ENCODE data around the gene CNIH3. TPM values are rescaled to one million over a fixed set of nuclear protein-coding genes. Genes with fewer than 3 reads are reported as not detected.

CNIH3 gene
- total and polyA plus RNA-seq, 2 donors (not counting 3 experiments of a cell fraction or from before 2014, with no cell fraction given), result 1.3 to 2.5 TPM

DNA sequence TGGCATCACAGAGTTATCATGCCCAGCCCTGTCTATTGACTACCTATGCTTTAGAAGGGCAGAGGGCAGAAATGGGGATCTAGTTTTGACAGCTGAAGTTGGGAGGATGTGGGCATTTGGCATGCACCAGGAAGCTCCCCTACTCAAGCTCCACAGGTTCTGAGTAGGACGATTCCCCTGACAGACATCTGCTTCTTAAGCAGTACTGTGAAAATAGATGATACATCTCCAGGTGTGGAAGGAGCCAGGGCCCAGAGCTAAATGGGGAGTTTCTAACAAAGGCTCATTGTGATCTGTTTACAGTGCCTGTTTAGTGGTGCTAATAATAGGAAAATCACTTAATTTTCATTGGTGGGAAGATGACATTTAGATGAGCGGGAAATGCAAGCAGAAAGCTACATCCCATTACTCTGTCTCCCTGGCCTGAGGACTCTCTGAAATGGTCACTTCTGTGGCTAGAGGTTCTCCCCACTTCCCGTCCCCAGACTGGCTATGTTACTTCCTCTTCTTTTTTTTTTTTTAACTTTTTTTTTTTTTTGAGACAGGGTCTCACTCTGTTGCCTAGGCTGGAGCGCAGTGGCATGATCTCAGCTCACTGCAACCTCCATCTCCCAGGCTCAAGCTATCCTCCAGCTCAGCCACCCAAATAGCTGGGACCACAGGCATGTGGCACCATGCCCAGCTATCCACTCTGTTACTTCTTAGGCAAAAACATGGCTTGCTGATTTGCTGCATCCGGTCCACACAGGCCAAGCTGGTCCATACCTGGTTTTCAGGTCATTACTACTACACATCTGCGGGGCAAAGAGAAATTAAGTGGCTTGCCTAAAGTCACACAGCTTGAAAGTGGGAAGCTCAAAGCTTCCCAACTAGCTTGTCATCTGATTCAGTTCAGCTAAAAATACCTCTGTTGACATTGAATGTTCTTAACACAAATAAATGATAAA is 23.2 kb upstream of the CNIH3 start:
- intact Hi-C loops (cut with micrococcal nuclease), result no loop called here
- H3K9ac ChIP-seq (replicated peaks; ENCODE audit: extremely low read depth, insufficient read depth, low read length), result no peak overlapping the region
- no peak overlapping the region for H3K4me3 ChIP-seq (replicated peaks in 1 of 3; ENCODE audit: insufficient read depth in 1 of 3, low read depth in 1 of 3, low read length in 3 of 3)
- BruUV-seq (replicated peaks), result no TSS peak
- no peak for DNase-seq (ENCODE audit: low read depth, low spot score)
- H3K27ac ChIP-seq (ENCODE audit: insufficient read depth, low read depth, low read length), result no peak overlapping the region
- dilution Hi-C loops (cut with MboI; ENCODE audit: extremely low pct_ligation_motif_present, low sequenced_read_pairs), result no loop called here
- H3K79me2 ChIP-seq (ENCODE audit: control insufficient read depth, insufficient read depth, low read length), result no peaks in the 10 kb centered on the region
- H3K4me2 ChIP-seq (ENCODE audit: insufficient read depth, low read length), result no peak overlapping the region
- H2AFZ ChIP-seq (ENCODE audit: low read depth, low read length), result no peak overlapping the region
- no peaks in the 10 kb centered on the region for H4K20me1 ChIP-seq (replicated peaks; ENCODE audit: control insufficient read depth, extremely low read depth, insufficient read depth, low read length)
- POLR2A ChIA-PET, result no interaction called here
- TF ChIP-seq GATA2 (IDR thresholded peaks at IDR 0.05; ENCODE audit: insufficient read depth, insufficient read length, low read depth, low read length) (no peak), FOS (IDR thresholded peaks at IDR 0.05; ENCODE audit: borderline replicate concordance, insufficient read depth, low read length) (no peak), MYC (IDR thresholded peaks at IDR 0.05; ENCODE audit: low read depth, low read length) (no peak), JUN (IDR thresholded peaks at IDR 0.05; ENCODE audit: borderline replicate concordance, insufficient read depth, insufficient read length, low read depth) (no peak), POLR2A (IDR thresholded peaks at IDR 0.05; ENCODE audit: low read depth, low read length) (no peak), EZH2 (IDR thresholded peaks at IDR 0.05; ENCODE audit: borderline replicate concordance, low read depth, low read length, severe bottlenecking) (no peak), POLR2AphosphoS5 (IDR thresholded peaks at IDR 0.05; ENCODE audit: insufficient read depth, low read depth, low read length) (no peak)
- TF ChIP-seq, protein P1, sequence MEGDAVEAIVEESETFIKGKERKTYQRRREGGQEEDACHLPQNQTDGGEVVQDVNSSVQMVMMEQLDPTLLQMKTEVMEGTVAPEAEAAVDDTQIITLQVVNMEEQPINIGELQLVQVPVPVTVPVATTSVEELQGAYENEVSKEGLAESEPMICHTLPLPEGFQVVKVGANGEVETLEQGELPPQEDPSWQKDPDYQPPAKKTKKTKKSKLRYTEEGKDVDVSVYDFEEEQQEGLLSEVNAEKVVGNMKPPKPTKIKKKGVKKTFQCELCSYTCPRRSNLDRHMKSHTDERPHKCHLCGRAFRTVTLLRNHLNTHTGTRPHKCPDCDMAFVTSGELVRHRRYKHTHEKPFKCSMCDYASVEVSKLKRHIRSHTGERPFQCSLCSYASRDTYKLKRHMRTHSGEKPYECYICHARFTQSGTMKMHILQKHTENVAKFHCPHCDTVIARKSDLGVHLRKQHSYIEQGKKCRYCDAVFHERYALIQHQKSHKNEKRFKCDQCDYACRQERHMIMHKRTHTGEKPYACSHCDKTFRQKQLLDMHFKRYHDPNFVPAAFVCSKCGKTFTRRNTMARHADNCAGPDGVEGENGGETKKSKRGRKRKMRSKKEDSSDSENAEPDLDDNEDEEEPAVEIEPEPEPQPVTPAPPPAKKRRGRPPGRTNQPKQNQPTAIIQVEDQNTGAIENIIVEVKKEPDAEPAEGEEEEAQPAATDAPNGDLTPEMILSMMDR (IDR thresholded peaks at IDR 0.05; ENCODE audit: extremely low read depth in 1 of 2, insufficient read depth in 1 of 2, low read depth in 1 of 2, low read length in 2 of 2), result no peak
- TF ChIP-seq, protein P2, sequence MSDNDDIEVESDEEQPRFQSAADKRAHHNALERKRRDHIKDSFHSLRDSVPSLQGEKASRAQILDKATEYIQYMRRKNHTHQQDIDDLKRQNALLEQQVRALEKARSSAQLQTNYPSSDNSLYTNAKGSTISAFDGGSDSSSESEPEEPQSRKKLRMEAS (IDR thresholded peaks at IDR 0.05; ENCODE audit: insufficient read depth, insufficient read length), result no peak
- CTCF ChIA-PET, result interaction anchor here (1.1 to 1.3 kb wide), 4 partner anchors 50 to 330 kb away, joined by 3 to 4 read pairs (median 3); no protein-coding TSS in a partner anchor
- H3K9me3 ChIP-seq (replicated peaks; ENCODE audit: control insufficient read depth, insufficient read depth, low read length), result no peaks in the 10 kb centered on the region
- no peaks in the 10 kb centered on the region for H3K36me3 ChIP-seq (ENCODE audit: control insufficient read depth in 2 of 2, extremely low read depth in 1 of 2, insufficient read depth in 2 of 2, low read length in 2 of 2)
- no peak for FAIRE-seq
- H3K27me3 ChIP-seq (ENCODE audit: control insufficient read depth in 2 of 2, insufficient read depth in 2 of 2, low read length in 2 of 2), result no peaks in the 10 kb centered on the region
- no peaks in the 10 kb centered on the region for H3K9me1 ChIP-seq (replicated peaks; ENCODE audit: control insufficient read depth, extremely low read depth, insufficient read depth, low read length)
- no peaks in the 10 kb centered on the region for H3K4me1 ChIP-seq (ENCODE audit: control insufficient read depth, extremely low read depth, insufficient read depth, low read length)

Measured in endothelial cell of umbilical vein (primary cell).